HG03159 (cell line): ENCODE measurements around the gene TUFM.
"Not testable (repeated sequence)": the region's sequence is repeated elsewhere in the genome, so short reads cannot be mapped to it uniquely, and the experiment has no call there.

ENCODE experiments used
- ATAC-seq: cut with Tn5 transposase; IDR thresholded peaks from one replicate; pipeline ENCODE4 v1.9.1; 2021; ENCODE audit warnings: mild to moderate bottlenecking, moderate library complexity; ENCODE audit not compliant: unreplicated experiment

The TUFM gene

DNA sequence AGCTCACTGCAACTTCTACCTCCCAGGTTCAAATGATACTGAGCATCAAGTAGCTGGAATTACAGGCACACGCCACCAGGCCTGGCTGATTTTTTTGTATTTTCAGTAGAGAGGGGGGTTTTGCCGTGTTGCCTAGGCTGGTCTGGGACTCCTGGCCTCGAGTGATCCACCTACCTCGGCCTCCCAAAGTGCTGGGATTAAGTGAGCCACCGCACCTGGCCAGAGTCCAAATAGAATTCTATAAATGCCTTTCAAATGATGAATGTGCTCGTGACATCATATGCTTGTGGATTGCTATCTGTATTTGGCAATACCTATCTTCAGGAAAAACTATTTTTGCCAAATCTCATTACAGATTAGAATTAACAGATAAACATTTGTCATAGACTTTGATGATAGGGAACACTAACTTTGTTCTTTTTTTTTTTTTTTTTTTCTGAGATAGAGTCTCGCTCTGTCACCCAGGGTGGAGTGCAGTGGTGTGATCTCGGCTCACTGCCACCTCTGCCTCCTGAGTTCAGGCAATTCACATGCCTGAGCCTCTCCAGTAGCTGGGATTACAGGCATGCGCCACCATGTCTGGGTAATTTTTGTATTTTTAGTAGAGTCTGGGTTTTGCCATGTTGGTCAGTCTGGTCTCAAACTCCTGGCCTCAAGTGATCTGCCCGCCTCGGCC lies 38.6 kb downstream of the TUFM start:
- not testable (repeated sequence) for ATAC-seq

DNA sequence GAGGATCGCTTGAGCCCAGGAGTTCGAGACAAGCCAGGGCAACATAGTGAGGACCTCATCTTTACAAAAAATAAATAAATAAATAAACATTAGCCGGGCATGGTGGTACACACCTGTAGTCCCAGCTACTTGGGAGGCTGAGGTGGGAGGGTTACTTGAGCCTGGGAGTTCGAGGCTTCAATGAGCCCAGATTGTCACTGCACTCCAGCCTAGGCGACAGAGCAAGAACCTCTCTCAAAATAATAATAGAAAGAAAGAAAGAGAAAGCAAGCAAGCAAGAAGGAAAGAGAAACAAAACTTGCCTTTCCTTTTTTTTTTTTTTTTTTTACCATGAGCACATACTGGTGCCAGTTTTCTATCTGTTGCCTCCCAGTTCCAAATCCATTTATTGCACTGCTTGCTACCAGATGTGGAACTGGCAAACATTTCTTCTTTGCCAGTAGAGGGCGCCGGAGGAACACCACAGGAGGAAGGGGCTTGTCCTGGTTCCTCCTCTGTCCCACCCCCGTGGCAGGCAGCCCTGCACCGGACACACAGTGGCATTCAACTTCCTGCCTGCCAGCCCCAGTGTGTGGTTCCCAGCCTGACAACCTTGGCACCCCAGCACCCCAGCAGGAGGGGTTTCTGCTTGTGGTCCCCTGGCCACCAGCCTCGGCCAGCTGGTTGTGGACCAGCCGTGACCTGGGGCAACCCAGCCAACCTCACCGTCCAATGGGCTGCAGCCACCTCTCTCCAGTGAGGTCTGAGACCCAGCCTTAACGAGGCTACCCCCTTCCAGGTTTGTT lies 43.7 kb downstream of the TUFM start:
- ATAC-seq: not testable (repeated sequence)
